HepG2 (cell line): Measurements from ENCODE around the gene BIRC5. TPM values are rescaled to one million over a fixed set of nuclear protein-coding genes. Genes with fewer than 3 reads are reported as not detected.

ENCODE experiments used
- GATAD1 ChIP-seq: IDR thresholded peaks from 2 replicates; pipeline ENCODE4 v1.6.1; 2016; ENCODE audit warnings: missing genetic modification reagents, missing compliant biosample characterization
- KLF15 ChIP-seq: sonication (generic); formaldehyde crosslinking; IDR thresholded peaks from 2 replicates; pipeline ENCODE4 v1.8.1; 2023; ENCODE audit warnings: borderline replicate concordance, mild to moderate bottlenecking, inconsistent platforms, missing genetic modification reagents, mixed read lengths
- KLF9 ChIP-seq: IDR thresholded peaks from 2 replicates; pipeline ENCODE4 v1.6.1; 2016; ENCODE audit warnings: low read depth
- NRL ChIP-seq: sonication (generic); formaldehyde crosslinking; IDR thresholded peaks from 2 replicates; pipeline ENCODE4 v1.5.0; 2020; ENCODE audit warnings: missing genetic modification reagents, mild to moderate bottlenecking, moderate library complexity, borderline replicate concordance
- ZBTB40 ChIP-seq, 2 experiments: fragments of 450-650 bp in 1 of 2; sonication (generic) in 1 of 2; formaldehyde crosslinking in 1 of 2; IDR thresholded peaks; 2 replicates each; pipeline versions ENCODE4 v1.6.1 to v1.8.0; 2016 to 2022; ENCODE audit warnings: antibody characterized with exemption in 1 of 2, mild to moderate bottlenecking in 1 of 2, missing genetic modification reagents in 1 of 2
- ZNF501 ChIP-seq: sonication (generic); formaldehyde crosslinking; IDR thresholded peaks from 2 replicates; pipeline ENCODE4 v1.5.1; 2020; ENCODE audit warnings: mild to moderate bottlenecking, moderate library complexity, missing genetic modification reagents
- ZNF512 ChIP-seq: sonication (generic); formaldehyde crosslinking; IDR thresholded peaks from 2 replicates; pipeline ENCODE4 v1.4.0; 2020; ENCODE audit warnings: mild to moderate bottlenecking, missing genetic modification reagents
- polyA plus RNA-seq, 8 experiments: library from polyadenylated mRNA; depleted of rRNA in 3 of 8; stranded (reverse) in 7 of 8; unstranded in 1 of 8; fragments of >200 nt; fragmentation: Illumina TruSeq in 4 of 8; extraction: Trizol in 4 of 8; gene quantifications; 2 replicates each; pipeline versions ENCODE4 v1.2.1 to v1.2.3, GENCODE V29; 2011 to 2016; ENCODE audit warnings: low read depth in 4 of 8, missing spikeins in 1 of 8, mixed read lengths in 1 of 8; ENCODE audit not compliant: insufficient read depth in 1 of 8
- total RNA-seq, 5 experiments: library from RNA; depleted of rRNA; stranded (reverse); fragments of >200 nt; fragmentation: Illumina TruSeq; extraction: Trizol; gene quantifications; 2 replicates each; pipeline ENCODE4 v1.2.3, GENCODE V29; 2016; ENCODE audit warnings: low read depth in 1 of 5
- TF ChIP-seq, protein P1 (sequence below), 2 experiments: IDR thresholded peaks; 2 replicates each; pipeline ENCODE4 v1.6.1; 2011 to 2012; ENCODE audit warnings: low read length in 2 of 2, borderline replicate concordance in 1 of 2, low read depth in 1 of 2, mild to moderate bottlenecking in 1 of 2, moderate library complexity in 1 of 2
- TF ChIP-seq, protein P2 (sequence below): sonication (generic); formaldehyde crosslinking; IDR thresholded peaks from 2 replicates; pipeline ENCODE4 v1.4.0; 2020; ENCODE audit warnings: mild to moderate bottlenecking, low read depth, missing genetic modification reagents

The BIRC5 gene
- total and polyA plus RNA-seq, 2 of the 13 experiments (the other 11 are each of a cell fraction or from before 2014, with no cell fraction given), result 30.3 to 135 TPM

DNA sequence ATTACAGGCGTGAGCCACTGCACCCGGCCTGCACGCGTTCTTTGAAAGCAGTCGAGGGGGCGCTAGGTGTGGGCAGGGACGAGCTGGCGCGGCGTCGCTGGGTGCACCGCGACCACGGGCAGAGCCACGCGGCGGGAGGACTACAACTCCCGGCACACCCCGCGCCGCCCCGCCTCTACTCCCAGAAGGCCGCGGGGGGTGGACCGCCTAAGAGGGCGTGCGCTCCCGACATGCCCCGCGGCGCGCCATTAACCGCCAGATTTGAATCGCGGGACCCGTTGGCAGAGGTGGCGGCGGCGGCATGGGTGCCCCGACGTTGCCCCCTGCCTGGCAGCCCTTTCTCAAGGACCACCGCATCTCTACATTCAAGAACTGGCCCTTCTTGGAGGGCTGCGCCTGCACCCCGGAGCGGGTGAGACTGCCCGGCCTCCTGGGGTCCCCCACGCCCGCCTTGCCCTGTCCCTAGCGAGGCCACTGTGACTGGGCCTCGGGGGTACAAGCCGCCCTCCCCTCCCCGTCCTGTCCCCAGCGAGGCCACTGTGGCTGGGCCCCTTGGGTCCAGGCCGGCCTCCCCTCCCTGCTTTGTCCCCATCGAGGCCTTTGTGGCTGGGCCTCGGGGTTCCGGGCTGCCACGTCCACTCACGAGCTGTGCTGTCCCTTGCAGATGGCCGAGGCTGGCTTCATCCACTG is at the start of gene BIRC5 (continued):
- TF ChIP-seq ZBTB40 (IDR thresholded peaks at IDR 0.05), result no peak
- peak; percentile 89 for TF ChIP-seq ZBTB40 (CRISPR knock-in tag; IDR thresholded peaks at IDR 0.05)
- TF ChIP-seq KLF9 (CRISPR knock-in tag), result no peak
- TF ChIP-seq, protein P1, sequence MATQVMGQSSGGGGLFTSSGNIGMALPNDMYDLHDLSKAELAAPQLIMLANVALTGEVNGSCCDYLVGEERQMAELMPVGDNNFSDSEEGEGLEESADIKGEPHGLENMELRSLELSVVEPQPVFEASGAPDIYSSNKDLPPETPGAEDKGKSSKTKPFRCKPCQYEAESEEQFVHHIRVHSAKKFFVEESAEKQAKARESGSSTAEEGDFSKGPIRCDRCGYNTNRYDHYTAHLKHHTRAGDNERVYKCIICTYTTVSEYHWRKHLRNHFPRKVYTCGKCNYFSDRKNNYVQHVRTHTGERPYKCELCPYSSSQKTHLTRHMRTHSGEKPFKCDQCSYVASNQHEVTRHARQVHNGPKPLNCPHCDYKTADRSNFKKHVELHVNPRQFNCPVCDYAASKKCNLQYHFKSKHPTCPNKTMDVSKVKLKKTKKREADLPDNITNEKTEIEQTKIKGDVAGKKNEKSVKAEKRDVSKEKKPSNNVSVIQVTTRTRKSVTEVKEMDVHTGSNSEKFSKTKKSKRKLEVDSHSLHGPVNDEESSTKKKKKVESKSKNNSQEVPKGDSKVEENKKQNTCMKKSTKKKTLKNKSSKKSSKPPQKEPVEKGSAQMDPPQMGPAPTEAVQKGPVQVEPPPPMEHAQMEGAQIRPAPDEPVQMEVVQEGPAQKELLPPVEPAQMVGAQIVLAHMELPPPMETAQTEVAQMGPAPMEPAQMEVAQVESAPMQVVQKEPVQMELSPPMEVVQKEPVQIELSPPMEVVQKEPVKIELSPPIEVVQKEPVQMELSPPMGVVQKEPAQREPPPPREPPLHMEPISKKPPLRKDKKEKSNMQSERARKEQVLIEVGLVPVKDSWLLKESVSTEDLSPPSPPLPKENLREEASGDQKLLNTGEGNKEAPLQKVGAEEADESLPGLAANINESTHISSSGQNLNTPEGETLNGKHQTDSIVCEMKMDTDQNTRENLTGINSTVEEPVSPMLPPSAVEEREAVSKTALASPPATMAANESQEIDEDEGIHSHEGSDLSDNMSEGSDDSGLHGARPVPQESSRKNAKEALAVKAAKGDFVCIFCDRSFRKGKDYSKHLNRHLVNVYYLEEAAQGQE (IDR thresholded peaks at IDR 0.05; ENCODE audit: borderline replicate concordance in 1 of 2, low read depth in 1 of 2, low read length in 2 of 2), result no peak
- TF ChIP-seq NRL, result peak; percentile 63; the same call in 1 of the 2 replicates
- no peak; the same call in 1 of the 2 replicates for TF ChIP-seq ZNF512 (CRISPR knock-in tag)
- TF ChIP-seq GATAD1 (CRISPR knock-in tag), result peak; percentile 98
- TF ChIP-seq ZNF501 (CRISPR knock-in tag), result peak; percentile 95
- peak; percentile 87; the same call in 1 of the 2 replicates for TF ChIP-seq KLF15 (CRISPR knock-in tag)
- TF ChIP-seq, protein P2, sequence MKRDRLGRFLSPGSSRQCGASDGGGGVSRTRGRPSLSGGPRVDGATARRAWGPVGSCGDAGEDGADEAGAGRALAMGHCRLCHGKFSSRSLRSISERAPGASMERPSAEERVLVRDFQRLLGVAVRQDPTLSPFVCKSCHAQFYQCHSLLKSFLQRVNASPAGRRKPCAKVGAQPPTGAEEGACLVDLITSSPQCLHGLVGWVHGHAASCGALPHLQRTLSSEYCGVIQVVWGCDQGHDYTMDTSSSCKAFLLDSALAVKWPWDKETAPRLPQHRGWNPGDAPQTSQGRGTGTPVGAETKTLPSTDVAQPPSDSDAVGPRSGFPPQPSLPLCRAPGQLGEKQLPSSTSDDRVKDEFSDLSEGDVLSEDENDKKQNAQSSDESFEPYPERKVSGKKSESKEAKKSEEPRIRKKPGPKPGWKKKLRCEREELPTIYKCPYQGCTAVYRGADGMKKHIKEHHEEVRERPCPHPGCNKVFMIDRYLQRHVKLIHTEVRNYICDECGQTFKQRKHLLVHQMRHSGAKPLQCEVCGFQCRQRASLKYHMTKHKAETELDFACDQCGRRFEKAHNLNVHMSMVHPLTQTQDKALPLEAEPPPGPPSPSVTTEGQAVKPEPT (CRISPR knock-in tag), result peak; percentile 87
